Measurements from ENCODE around the gene KDM1A. TPM values are rescaled to one million over a fixed set of nuclear protein-coding genes. Genes with fewer than 3 reads are reported as not detected.
"Not testable (repeated sequence)": the region's sequence is repeated elsewhere in the genome, so short reads cannot be mapped to it uniquely, and the experiment has no call there.

The KDM1A gene
- 353 and 378 TPM in 2 replicates for polyA plus RNA-seq (2014; cell fraction: cytosol; rRNA removed)
- 274 and 286 TPM in 2 replicates for polyA plus RNA-seq (2014; cell fraction: nucleus; rRNA removed)

DNA sequence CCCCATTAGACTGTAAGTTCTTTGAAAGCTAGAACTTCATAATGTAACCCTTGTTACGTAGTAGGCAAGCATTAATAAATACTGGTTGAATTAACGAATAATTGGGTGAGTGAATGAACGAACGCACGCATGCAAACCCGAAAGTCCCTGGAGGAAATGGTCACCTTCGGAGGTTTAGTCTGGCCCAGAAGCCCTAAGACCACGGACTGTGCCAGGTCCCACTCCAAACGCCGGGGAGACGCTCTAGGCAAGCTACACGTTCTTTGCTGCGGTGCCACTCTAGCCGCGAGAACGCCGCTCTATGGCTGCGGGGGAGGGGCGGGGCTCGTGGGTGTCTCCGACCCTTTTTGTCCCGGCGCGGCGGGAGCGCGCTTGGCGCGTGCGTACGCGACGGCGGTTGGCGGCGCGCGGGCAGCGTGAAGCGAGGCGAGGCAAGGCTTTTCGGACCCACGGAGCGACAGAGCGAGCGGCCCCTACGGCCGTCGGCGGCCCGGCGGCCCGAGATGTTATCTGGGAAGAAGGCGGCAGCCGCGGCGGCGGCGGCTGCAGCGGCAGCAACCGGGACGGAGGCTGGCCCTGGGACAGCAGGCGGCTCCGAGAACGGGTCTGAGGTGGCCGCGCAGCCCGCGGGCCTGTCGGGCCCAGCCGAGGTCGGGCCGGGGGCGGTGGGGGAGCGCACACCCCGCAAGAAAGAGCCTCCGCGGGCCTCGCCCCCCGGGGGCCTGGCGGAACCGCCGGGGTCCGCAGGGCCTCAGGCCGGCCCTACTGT lies at the start of gene KDM1A:
Gene KDM1A (plus strand): TSS at position 375 of the 769 bp plus-strand sequence. CDS start 129 bp downstream, at position 504.
- peak; percentile 96 for DNase-seq (ENCODE audit: low spot score)

GRCh38 chr1:22970096-22970495 lies 49.2 kb upstream of the KDM1A start:
- no peak for DNase-seq (ENCODE audit: low spot score)

GRCh38 chr1:22971161-22971560 lies 48.1 kb upstream of the KDM1A start:
- DNase-seq (ENCODE audit: low spot score): no peak

DNA sequence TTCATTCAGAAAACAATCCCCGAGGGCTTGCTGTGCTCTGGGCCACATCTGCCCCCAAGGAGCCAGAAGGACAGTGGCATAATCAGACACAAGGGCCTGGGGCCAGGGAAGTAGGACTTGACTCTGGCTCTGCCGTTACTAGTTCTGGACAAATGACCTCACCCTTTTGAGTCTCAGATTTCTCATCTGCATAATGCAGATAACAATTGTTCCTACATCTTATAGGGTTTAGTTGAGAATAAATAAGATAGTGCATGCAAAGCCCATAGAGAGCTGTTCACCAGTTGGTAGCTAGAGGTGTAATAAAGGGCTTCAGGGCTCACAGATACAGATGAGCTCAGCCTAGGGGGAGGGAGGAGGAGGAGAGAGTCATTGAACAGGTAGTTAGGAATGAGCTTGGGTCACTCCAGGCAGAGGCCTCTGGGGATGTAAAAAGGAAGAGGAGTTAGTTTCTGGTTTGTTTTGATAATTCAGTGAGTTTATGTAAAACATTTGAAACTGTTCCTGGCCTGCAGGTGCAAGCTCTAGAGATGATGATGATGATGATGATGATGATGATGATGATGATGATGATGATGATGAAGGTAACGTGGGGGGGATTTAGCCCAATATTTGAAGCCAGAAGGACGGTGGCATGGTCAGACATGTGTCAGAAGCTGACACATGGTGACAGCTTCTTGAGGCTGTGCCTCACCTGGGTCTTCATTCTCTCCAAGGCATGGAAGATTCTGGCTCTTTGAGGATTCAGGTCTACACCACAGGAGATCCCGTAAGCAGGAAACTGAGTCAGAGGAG lies 47.5 kb upstream of the KDM1A start:
- no peak for DNase-seq (ENCODE audit: low spot score)

GRCh38 chr1:22972760-22973159 lies 46.5 kb upstream of the KDM1A start, which contains the start of gene LACTBL1:
Gene LACTBL1, minus strand, starts transcription at chr1:22972866. Its CDS starts 550 bp downstream, at chr1:22972316.
- DNase-seq (ENCODE audit: low spot score): no peak

DNA sequence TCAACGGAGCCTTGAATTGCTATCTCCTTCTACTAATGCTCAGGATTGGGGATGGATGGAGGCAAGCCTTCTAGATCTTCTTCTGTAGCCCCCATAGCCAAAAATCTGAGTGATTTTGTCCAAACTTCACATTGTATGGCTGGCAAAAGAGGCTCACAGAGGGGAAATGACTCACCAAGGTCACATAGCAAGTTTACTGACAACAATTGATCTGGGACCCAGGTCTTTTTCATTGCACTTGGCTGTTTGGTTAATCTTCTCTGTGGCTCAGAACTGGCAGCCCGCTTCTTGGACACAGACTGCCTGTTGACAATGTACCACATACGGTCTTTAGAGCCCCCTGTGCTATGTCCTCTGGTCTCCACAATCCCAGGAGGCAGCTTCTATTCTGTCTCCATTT lies 43.6 kb upstream of the KDM1A start:
- DNase-seq (ENCODE audit: low spot score): no peak

- no peak for DNase-seq (ENCODE audit: low spot score)
These were observed 43.2 kb upstream of the KDM1A start for GRCh38 chr1:22976127-22976460.

DNA sequence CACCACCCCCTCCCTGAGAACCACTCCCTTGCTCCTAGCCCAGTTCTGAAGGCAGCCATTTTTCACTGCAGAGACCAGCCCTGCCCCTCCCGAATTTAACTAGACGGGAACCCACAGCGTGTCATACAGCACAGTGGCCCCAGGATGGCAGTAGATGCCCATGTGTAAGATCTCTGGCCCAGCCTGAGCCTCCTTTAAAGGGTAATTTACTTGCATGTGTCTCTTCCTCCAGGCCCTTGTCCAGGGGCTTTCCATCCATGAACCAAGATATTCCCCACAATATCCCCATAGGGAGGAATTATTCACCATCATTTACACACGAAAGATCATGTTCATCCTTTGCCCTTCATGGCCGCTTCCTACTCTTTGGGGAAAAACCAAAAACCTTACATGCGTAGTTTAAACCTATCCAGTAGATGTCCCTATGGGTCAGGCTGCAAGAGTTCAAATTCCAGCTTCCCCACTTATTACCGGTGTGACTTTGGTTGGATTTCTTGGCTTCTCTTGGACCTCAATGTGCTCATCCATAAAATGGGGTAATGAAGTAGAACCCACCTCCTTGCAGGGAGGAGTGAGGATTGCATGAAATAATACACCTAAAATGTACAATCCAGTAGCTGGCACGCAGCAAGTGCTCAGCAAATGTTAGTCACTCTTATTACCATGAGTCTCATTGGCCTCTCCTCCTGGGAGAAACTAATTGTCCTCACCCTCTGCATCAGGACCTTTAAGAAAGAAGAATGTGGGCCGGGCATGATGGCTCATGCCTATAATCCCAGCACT lies 42.6 kb upstream of the KDM1A start:
- DNase-seq (ENCODE audit: low spot score): peak; percentile 67

DNA sequence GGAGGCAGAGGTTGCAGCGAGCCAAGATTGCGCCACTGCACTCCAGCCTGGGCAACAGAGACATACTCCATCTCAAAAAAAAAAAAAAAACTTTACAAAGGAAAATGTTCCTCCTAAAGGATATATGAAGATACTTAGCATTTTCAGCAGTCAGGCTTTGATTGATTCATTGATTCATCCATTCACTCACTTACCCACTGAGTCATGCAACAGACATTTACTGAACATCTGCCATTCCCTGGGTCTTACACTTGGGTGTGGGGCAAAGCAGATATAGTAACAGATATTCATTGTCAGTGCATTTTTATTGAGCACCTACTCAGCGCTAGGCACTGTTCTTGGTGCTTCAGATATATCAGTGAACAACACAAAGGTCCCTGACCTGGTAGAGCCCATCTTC lies 41.0 kb upstream of the KDM1A start:
- DNase-seq (ENCODE audit: low spot score): no peak

GRCh38 chr1:22980471-22980790 lies 38.8 kb upstream of the KDM1A start:
- DNase-seq (ENCODE audit: low spot score): not testable (repeated sequence)

GRCh38 chr1:22983944-22984343 lies 35.3 kb upstream of the KDM1A start:
- DNase-seq (ENCODE audit: low spot score): no peak

GRCh38 chr1:22992384-22992783 lies 26.9 kb upstream of the KDM1A start:
- DNase-seq (ENCODE audit: low spot score): not testable (repeated sequence)

DNA sequence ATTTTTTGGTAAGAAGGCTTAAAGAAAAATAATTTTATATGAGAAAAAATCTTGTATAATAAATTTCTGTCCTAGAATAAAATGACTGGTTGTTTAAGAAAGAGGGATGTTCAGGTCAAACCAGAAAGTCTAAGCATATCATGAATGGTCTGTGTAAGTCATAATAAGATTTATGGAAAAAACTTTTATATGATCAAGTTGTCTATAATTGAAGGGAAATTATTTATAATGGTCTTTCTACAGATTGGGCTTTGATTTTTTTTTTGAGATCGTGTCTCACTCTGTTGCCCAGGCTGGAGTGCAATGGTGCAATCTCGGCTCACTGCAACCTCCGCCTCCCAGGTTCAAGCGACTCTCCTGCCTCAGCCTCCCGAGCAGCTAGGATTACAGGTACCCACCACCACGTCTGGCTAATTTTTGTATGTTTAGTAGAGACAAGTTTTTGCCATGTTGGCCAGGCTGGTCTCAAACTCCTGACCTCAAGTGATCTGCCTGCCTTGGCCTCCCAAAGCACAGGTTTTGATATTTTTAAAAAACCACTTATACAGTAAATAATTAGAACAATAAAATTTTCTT lies 26.0 kb upstream of the KDM1A start:
- not testable (repeated sequence) for DNase-seq (ENCODE audit: low spot score)

GRCh38 chr1:22995774-22996173 lies 23.5 kb upstream of the KDM1A start:
- DNase-seq (ENCODE audit: low spot score): no peak

GRCh38 chr1:22997528-22997927 lies 21.7 kb upstream of the KDM1A start:
- not testable (repeated sequence) for DNase-seq (ENCODE audit: low spot score)

- not testable (repeated sequence) for DNase-seq (ENCODE audit: low spot score)
These were observed 19.1 kb upstream of the KDM1A start for GRCh38 chr1:23000133-23000532.

GRCh38 chr1:23002218-23002617 lies 17.1 kb upstream of the KDM1A start:
- not testable (repeated sequence) for DNase-seq (ENCODE audit: low spot score)

- DNase-seq (ENCODE audit: low spot score): no peak
These were observed 15.2 kb upstream of the KDM1A start for GRCh38 chr1:23004112-23004511.

GRCh38 chr1:23004769-23005168 lies 14.5 kb upstream of the KDM1A start:
- DNase-seq (ENCODE audit: low spot score): not testable (repeated sequence)

DNA sequence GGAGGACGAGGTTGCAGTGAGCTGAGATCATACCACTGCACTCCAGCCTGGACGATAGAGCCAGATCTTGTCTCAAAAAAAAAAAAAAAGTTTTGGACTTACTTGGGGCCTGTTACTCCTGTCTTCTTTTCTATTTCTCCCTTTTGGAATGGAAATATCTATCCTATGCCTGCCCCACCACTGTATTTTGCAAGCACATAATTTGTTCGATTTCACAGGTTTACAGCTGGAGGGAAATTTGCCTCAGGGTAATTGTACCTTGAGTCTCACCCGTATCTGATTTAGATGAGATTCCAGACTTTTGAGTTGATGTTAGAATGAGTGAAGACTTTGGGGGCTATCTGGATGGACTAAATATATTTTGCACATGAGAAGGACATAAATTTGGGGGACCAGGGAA lies 12.2 kb upstream of the KDM1A start:
- DNase-seq (ENCODE audit: low spot score): no peak

- DNase-seq (ENCODE audit: low spot score): no peak
These were observed 10.4 kb upstream of the KDM1A start for GRCh38 chr1:23008901-23009300.

DNA sequence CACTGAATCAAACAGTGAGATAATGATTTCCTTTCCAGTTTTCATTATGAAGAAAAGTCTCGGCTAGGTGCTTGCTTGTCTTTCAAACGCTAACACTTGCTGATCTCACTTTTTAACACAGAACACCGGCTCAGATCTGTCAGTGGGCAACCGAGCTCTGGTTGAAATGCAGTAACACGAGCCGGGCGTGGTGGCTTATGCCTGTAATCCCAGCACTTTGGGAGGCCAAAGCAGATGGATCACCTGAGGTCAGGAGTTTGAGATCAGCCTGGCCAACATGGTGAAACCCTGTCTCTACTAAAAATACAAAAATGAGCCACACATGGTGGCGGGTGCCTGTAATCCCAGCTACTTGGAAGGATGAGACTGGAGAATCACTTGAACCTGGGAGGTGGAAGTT lies 9.2 kb upstream of the KDM1A start:
- DNase-seq (ENCODE audit: low spot score): not testable (repeated sequence)
